ENCODE measurements around the gene TMEM11.

TMEM11 gene

DNA sequence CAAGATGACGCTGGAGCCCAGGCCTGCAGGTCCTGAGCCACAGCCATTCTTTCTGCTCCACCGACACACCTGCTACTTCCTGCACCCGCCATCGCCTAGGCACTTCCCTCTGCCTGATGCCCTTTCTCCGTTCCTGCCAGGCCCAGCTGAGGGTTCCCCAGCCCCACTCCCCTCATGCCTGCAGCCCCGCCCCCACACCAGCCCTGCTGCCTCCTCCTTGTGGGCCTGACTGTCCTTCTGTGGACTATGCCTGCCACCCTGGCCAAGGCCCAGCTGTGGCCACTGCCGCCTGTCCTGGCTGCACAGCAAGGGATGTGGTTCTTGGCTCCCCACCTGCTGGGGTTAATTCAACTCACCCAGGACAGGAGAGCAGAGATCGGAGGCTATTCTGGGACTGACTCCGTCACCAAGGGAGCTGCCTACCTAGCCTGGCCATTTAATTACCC is 31.7 kb upstream of the TMEM11 start:
- H3K4me3 ChIP-seq (replicated peaks; ENCODE audit: insufficient read depth, low read length): no peak overlapping the region
- no peak overlapping the region for H3K27ac ChIP-seq (replicated peaks)
- TF ChIP-seq GABPA (IDR thresholded peaks at IDR 0.05; ENCODE audit: low read depth): no peak
- TF ChIP-seq SPI1 (IDR thresholded peaks at IDR 0.05; ENCODE audit: borderline replicate concordance, low read depth): no peak
- TF ChIP-seq POLR2AphosphoS5 (IDR thresholded peaks at IDR 0.05; ENCODE audit: low read depth): no peak
- TF ChIP-seq, protein P1, sequence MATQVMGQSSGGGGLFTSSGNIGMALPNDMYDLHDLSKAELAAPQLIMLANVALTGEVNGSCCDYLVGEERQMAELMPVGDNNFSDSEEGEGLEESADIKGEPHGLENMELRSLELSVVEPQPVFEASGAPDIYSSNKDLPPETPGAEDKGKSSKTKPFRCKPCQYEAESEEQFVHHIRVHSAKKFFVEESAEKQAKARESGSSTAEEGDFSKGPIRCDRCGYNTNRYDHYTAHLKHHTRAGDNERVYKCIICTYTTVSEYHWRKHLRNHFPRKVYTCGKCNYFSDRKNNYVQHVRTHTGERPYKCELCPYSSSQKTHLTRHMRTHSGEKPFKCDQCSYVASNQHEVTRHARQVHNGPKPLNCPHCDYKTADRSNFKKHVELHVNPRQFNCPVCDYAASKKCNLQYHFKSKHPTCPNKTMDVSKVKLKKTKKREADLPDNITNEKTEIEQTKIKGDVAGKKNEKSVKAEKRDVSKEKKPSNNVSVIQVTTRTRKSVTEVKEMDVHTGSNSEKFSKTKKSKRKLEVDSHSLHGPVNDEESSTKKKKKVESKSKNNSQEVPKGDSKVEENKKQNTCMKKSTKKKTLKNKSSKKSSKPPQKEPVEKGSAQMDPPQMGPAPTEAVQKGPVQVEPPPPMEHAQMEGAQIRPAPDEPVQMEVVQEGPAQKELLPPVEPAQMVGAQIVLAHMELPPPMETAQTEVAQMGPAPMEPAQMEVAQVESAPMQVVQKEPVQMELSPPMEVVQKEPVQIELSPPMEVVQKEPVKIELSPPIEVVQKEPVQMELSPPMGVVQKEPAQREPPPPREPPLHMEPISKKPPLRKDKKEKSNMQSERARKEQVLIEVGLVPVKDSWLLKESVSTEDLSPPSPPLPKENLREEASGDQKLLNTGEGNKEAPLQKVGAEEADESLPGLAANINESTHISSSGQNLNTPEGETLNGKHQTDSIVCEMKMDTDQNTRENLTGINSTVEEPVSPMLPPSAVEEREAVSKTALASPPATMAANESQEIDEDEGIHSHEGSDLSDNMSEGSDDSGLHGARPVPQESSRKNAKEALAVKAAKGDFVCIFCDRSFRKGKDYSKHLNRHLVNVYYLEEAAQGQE (IDR thresholded peaks at IDR 0.05; ENCODE audit: insufficient replicate concordance, low read depth): no peak
- TF ChIP-seq, protein P2, sequence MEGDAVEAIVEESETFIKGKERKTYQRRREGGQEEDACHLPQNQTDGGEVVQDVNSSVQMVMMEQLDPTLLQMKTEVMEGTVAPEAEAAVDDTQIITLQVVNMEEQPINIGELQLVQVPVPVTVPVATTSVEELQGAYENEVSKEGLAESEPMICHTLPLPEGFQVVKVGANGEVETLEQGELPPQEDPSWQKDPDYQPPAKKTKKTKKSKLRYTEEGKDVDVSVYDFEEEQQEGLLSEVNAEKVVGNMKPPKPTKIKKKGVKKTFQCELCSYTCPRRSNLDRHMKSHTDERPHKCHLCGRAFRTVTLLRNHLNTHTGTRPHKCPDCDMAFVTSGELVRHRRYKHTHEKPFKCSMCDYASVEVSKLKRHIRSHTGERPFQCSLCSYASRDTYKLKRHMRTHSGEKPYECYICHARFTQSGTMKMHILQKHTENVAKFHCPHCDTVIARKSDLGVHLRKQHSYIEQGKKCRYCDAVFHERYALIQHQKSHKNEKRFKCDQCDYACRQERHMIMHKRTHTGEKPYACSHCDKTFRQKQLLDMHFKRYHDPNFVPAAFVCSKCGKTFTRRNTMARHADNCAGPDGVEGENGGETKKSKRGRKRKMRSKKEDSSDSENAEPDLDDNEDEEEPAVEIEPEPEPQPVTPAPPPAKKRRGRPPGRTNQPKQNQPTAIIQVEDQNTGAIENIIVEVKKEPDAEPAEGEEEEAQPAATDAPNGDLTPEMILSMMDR (IDR thresholded peaks at IDR 0.05; ENCODE audit: insufficient read depth, low read length): no peak
- H3K27me3 ChIP-seq (ENCODE audit: insufficient read depth, poor library complexity, severe bottlenecking): no peaks in the 10 kb centered on the region
- no peak for DNase-seq (ENCODE audit: low read depth in 1 of 2, low spot score in 1 of 2)

DNA sequence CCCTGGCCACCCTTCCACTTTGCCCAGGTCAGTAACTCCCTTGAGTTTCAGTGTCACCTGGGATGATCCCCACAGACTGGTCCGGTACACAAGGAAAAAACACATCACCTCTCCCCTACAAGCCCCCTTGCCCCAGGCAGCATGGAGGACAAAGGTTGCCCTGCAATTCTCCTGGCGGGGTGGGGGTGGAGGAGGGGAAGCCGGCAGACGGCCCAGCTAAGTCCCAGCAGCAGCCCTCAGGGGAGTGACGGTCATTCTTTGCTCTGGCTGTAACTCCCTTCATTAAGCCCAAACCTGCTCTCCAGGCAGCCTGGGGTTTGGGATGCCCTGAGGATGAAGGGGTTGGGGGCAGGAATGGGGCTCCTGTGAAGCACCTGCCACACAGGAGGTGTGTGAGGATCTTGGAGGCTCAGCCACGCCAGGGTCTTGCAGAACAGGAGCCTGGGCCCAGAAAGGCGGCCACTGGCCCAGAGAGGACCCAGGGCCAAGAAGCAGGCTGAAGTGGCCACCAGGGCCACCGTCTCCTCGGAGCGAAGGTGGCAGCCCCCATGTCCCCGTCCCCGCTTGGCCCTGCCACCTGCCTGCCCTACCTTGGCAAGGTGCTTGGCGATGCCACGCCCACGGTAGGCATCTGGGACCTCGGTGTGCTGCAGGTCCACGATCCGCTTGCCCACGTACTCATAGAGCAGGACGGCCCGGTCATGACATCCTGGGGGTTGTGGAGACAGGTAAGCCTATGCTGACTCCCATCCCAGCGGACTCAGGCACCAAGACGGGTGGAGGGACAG is 29.7 kb upstream of the TMEM11 start:
- DNase-seq (ENCODE audit: low read depth in 1 of 2, low spot score in 1 of 2): no peak
- TF ChIP-seq, protein P1 (IDR thresholded peaks at IDR 0.05; ENCODE audit: insufficient replicate concordance, low read depth): no peak
- TF ChIP-seq POLR2AphosphoS5 (IDR thresholded peaks at IDR 0.05; ENCODE audit: low read depth) (no peak), GABPA (IDR thresholded peaks at IDR 0.05; ENCODE audit: low read depth) (no peak), SPI1 (IDR thresholded peaks at IDR 0.05; ENCODE audit: borderline replicate concordance, low read depth) (no peak)
- TF ChIP-seq, protein P2 (IDR thresholded peaks at IDR 0.05; ENCODE audit: insufficient read depth, low read length): no peak
- Histone ChIP-seq H3K27ac (replicated peaks) (no peak overlapping the region), H3K27me3 (ENCODE audit: insufficient read depth, poor library complexity, severe bottlenecking) (no peaks in the 10 kb centered on the region), H3K4me3 (replicated peaks; ENCODE audit: insufficient read depth, low read length) (no peak overlapping the region)

DNA sequence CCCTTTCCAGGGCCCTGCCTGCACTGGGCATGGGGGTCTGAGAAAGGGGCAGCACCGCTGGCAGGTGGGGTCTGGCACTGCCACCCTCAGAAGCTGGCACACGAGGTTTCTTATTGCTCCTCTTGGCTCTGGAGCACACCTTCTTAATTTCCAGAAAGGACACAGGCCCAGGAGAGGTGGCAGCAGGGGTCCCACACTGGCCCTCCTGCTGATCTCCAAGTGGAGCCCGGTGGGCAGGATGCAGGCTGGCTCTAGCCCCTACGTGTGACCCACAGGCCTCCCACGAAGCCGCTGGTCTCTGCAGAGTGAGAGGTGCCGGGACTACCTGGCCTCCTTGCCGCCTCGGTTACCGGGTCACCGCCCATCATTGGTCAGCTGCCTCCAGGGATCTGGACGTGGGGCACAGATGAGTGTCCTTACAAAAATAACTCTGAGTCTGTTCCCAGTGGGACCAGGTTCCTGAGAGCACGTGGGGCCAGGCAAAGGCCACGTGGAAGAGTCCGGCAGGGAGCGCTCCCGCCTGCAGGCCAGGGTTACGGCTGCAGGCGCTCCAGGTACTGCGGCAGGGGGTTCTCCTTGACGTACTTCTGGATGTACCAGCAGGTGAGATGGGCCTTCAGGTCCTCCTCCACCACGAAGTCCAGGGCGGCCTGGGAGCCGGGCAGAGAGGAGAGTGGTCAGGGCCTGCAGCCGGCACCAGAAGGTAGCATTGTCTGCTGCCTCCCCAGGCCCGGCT is 29.0 kb upstream of the TMEM11 start:
- no peak overlapping the region for H3K4me3 ChIP-seq (replicated peaks; ENCODE audit: insufficient read depth, low read length)
- no peak for TF ChIP-seq SPI1 (IDR thresholded peaks at IDR 0.05; ENCODE audit: borderline replicate concordance, low read depth)
- no peak for TF ChIP-seq GABPA (IDR thresholded peaks at IDR 0.05; ENCODE audit: low read depth)
- TF ChIP-seq POLR2AphosphoS5 (IDR thresholded peaks at IDR 0.05; ENCODE audit: low read depth): no peak
- TF ChIP-seq, protein P1 (IDR thresholded peaks at IDR 0.05; ENCODE audit: insufficient replicate concordance, low read depth): no peak
- TF ChIP-seq, protein P2 (IDR thresholded peaks at IDR 0.05; ENCODE audit: insufficient read depth, low read length): no peak
- no peak overlapping the region for H3K27ac ChIP-seq (replicated peaks)
- H3K27me3 ChIP-seq (ENCODE audit: insufficient read depth, poor library complexity, severe bottlenecking): no peaks in the 10 kb centered on the region
- no peak for DNase-seq (ENCODE audit: low read depth in 1 of 2, low spot score in 1 of 2)
